Measurements from ENCODE around the gene CHIT1.

The CHIT1 gene

DNA sequence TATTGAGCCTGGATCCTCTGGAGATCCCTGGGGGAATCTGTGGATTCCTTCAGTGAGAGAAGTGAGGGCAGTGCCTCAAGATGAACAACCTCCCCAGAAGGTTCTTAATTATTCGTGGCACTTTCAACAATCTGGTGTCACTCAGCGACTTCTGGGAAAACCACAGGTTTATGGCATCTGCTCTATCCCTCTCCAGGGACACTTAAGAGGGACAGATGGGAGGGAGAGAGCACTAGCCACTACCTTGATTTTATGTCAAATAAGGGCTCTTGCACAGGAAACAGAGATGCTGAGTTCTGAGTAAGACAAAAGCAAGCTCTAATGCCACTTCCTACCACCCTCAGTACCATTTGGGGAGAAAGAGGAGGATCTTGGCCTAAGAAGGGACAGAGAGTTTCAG lies 21.7 kb downstream of the CHIT1 start:
- Histone ChIP-seq H3K14ac (ENCODE audit: low read length) (no peak overlapping the region), H3K79me2 (ENCODE audit: control insufficient read depth, insufficient read depth, low read length, poor library complexity) (no peaks in the 10 kb centered on the region), H3K36me3 (ENCODE audit: control insufficient read depth in 1 of 2, insufficient read depth in 2 of 2, low read length in 2 of 2) (no peaks in the 10 kb centered on the region), H3K4ac (ENCODE audit: low read depth, low read length) (no peak overlapping the region), H2BK12ac (ENCODE audit: low read length) (no peak overlapping the region), H4K12ac (ENCODE audit: low read depth, low read length) (no peak overlapping the region), H3K4me2 (ENCODE audit: low read length) (no peak overlapping the region), H3K79me1 (ENCODE audit: low read length) (no peaks in the 10 kb centered on the region), H3K27ac (ENCODE audit: low read depth, low read length) (no peak overlapping the region), H3K27me3 (ENCODE audit: insufficient read depth, low read length) (no peaks in the 10 kb centered on the region), H4K91ac (ENCODE audit: low read depth, low read length) (no peak overlapping the region), H4K8ac (ENCODE audit: low read depth, low read length) (no peak overlapping the region), H2AK5ac (ENCODE audit: low read length) (no peak overlapping the region), H2BK120ac (ENCODE audit: insufficient read depth, low read length, poor library complexity) (no peak overlapping the region), H3K9ac (ENCODE audit: low read length) (no peak overlapping the region), H2BK5ac (ENCODE audit: low read depth, low read length, poor library complexity) (no peak overlapping the region), H3K18ac (ENCODE audit: low read length) (no peak overlapping the region), H3K4me1 (ENCODE audit: control insufficient read depth in 1 of 2, insufficient read depth in 2 of 2, low read length in 2 of 2) (peaks cover 0 to 5% of the 10 kb centered on the region in 2 experiments), H3K4me3 (ENCODE audit: low read depth, low read length) (no peak overlapping the region), H3K9me3 (ENCODE audit: insufficient read depth, low read depth, low read length) (peaks cover 3% of the 10 kb centered on the region), H3K23ac (ENCODE audit: low read length) (no peak overlapping the region), H2AFZ (ENCODE audit: insufficient read depth, low read length, poor library complexity) (no peak overlapping the region)
- no CpG with 5 or more reads among the region's 2 CpGs for WGBS (ENCODE audit: extremely low coverage, insufficient coverage, insufficient read length)
- DNase-seq, result no peak

DNA sequence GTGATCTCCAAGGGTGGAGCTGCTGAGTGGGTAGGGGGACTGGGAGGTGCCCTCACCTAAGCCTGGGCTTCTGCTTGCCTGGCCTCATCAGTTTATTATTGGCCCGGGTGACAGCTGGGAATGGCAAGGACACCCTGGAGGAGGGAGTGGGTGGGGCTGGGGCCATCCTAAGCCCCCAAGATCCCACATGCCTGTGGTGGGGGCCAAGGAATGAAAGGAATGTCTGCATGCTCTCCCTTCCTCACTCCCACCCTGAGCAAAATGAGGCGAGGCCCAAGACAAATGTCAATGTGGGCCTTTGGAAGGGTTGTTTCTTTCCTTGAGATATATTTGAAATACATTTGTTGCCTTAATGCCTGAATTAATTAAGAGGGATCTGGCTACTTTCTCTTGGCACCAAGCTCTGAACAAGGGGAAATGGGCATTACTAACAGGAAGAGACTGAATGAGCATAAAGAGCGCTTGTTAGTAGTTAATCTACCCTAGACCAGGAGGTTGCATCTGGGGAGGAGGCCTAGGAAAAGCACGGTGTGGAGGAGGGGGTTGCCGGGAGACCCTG lies 23.3 kb downstream of the CHIT1 start:
- no peaks in the 10 kb centered on the region for H3K79me2 ChIP-seq (ENCODE audit: control insufficient read depth, insufficient read depth, low read length, poor library complexity)
- H3K27ac ChIP-seq (ENCODE audit: low read depth, low read length), result no peak overlapping the region
- no peak overlapping the region for H4K12ac ChIP-seq (ENCODE audit: low read depth, low read length)
- no peak overlapping the region for H2BK5ac ChIP-seq (ENCODE audit: low read depth, low read length, poor library complexity)
- no peaks in the 10 kb centered on the region for H3K27me3 ChIP-seq (ENCODE audit: insufficient read depth, low read length)
- H3K79me1 ChIP-seq (ENCODE audit: low read length), result no peaks in the 10 kb centered on the region
- no peak overlapping the region for H3K14ac ChIP-seq (ENCODE audit: low read length)
- H3K9me3 ChIP-seq (ENCODE audit: insufficient read depth, low read depth, low read length), result peaks cover 3% of the 10 kb centered on the region
- no peak for DNase-seq
- H2BK12ac ChIP-seq (ENCODE audit: low read length), result no peak overlapping the region
- no peak overlapping the region for H4K91ac ChIP-seq (ENCODE audit: low read depth, low read length)
- H3K18ac ChIP-seq (ENCODE audit: low read length), result no peak overlapping the region
- no CpG with 5 or more reads among the region's 5 CpGs for WGBS (ENCODE audit: extremely low coverage, insufficient coverage, insufficient read length)
- H2BK120ac ChIP-seq (ENCODE audit: insufficient read depth, low read length, poor library complexity), result no peak overlapping the region
- H4K8ac ChIP-seq (ENCODE audit: low read depth, low read length), result no peak overlapping the region
- H2AK5ac ChIP-seq (ENCODE audit: low read length), result no peak overlapping the region
- H3K36me3 ChIP-seq (ENCODE audit: control insufficient read depth in 1 of 2, insufficient read depth in 2 of 2, low read length in 2 of 2), result no peaks in the 10 kb centered on the region
- no peak overlapping the region for H2AFZ ChIP-seq (ENCODE audit: insufficient read depth, low read length, poor library complexity)
- no peak overlapping the region for H3K23ac ChIP-seq (ENCODE audit: low read length)
- H3K9ac ChIP-seq (ENCODE audit: low read length), result no peak overlapping the region
- no peak overlapping the region for H3K4me3 ChIP-seq (ENCODE audit: low read depth, low read length)
- no peak overlapping the region for H3K4ac ChIP-seq (ENCODE audit: low read depth, low read length)
- H3K4me2 ChIP-seq (ENCODE audit: low read length), result no peak overlapping the region
- H3K4me1 ChIP-seq (ENCODE audit: control insufficient read depth in 1 of 2, insufficient read depth in 2 of 2, low read length in 2 of 2), result peaks cover 0 to 5% of the 10 kb centered on the region in 2 experiments

DNA sequence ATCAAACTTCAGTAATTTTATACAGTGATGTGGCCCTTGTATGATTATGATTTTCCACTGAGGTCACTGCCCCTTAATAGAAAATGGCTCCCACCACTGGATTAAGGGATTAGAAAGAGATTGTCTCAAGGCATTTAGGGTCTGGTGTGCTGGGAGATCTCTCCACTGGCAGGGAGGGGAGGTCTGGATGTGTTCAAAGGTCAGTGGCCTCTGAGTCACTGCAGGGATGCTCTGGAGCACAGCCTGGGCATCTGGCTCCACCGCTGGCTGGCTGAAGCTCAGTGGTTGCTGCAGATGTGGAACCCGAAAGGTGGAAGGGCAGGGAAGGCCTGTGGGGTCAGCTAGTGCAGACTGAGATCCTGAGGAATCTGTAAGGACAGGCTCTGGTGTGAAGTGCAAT lies 24.7 kb downstream of the CHIT1 start:
- H3K79me2 ChIP-seq (ENCODE audit: control insufficient read depth, insufficient read depth, low read length, poor library complexity), result no peaks in the 10 kb centered on the region
- no peaks in the 10 kb centered on the region for H3K27me3 ChIP-seq (ENCODE audit: insufficient read depth, low read length)
- WGBS (ENCODE audit: extremely low coverage, insufficient coverage, insufficient read length), result no CpG with 5 or more reads among the region's 2 CpGs

DNA sequence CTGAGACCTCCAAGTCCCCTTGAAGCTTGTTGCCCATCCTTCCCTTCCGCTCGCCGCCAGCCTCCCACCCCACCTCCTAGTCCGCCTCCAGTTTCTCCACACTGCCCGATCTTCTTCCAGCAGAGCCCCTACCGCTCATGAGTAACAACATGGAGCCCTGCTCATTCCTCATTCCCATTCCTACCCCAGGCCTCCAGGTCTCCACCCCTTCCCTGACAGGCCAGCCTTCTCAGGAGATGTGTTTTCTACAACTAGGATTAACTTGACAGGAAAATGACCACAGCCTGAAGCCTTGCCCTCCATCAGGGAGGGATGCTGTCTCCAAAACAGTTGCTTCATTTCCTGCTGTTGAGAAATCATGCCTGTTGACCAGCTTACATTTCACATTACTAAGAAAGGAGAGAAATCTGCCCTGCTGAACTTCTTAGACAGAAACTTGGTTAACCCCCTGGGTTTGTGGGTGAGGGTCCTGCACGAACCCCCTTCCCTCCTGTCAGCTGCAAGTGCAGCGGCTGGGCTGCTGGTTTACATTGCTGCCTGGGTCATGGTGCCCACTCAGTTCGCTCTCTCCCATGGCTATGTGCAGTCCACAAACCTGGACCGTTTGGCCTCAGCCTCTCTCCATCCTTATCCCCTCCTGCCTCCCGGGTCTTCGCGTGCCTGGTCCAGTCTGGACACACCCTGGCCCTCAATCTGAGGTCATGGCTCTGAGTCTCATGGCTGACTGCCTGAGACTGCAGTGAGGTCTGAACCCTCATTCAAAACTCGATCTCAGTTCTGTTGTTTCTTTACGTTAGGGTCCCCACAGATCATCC lies 26.8 kb downstream of the CHIT1 start:
- H2BK12ac ChIP-seq (ENCODE audit: low read length), result no peak overlapping the region
- H4K12ac ChIP-seq (ENCODE audit: low read depth, low read length), result no peak overlapping the region
- H3K36me3 ChIP-seq (ENCODE audit: control insufficient read depth in 1 of 2, insufficient read depth in 2 of 2, low read length in 2 of 2), result no peaks in the 10 kb centered on the region
- H3K4me3 ChIP-seq (ENCODE audit: low read depth, low read length), result no peak overlapping the region
- H4K8ac ChIP-seq (ENCODE audit: low read depth, low read length), result no peak overlapping the region
- WGBS (ENCODE audit: extremely low coverage, insufficient coverage, insufficient read length), result no CpG with 5 or more reads among the region's 15 CpGs
- no peak overlapping the region for H3K27ac ChIP-seq (ENCODE audit: low read depth, low read length)
- no peak for DNase-seq
- no peak overlapping the region for H3K18ac ChIP-seq (ENCODE audit: low read length)
- H2BK5ac ChIP-seq (ENCODE audit: low read depth, low read length, poor library complexity), result no peak overlapping the region
- H3K14ac ChIP-seq (ENCODE audit: low read length), result no peak overlapping the region
- H2AFZ ChIP-seq (ENCODE audit: insufficient read depth, low read length, poor library complexity), result no peak overlapping the region
- no peak overlapping the region for H3K23ac ChIP-seq (ENCODE audit: low read length)
- H3K9me3 ChIP-seq (ENCODE audit: insufficient read depth, low read depth, low read length), result peaks cover 3% of the 10 kb centered on the region
- H2BK120ac ChIP-seq (ENCODE audit: insufficient read depth, low read length, poor library complexity), result no peak overlapping the region
- no peak overlapping the region for H3K4me2 ChIP-seq (ENCODE audit: low read length)
- H3K4me1 ChIP-seq (ENCODE audit: control insufficient read depth in 1 of 2, insufficient read depth in 2 of 2, low read length in 2 of 2), result peaks cover 3 to 10% of the 10 kb centered on the region in 2 experiments
- H3K9ac ChIP-seq (ENCODE audit: low read length), result no peak overlapping the region
- H3K79me1 ChIP-seq (ENCODE audit: low read length), result no peaks in the 10 kb centered on the region
- no peaks in the 10 kb centered on the region for H3K79me2 ChIP-seq (ENCODE audit: control insufficient read depth, insufficient read depth, low read length, poor library complexity)
- H3K4ac ChIP-seq (ENCODE audit: low read depth, low read length), result no peak overlapping the region
- H4K91ac ChIP-seq (ENCODE audit: low read depth, low read length), result no peak overlapping the region
- H3K27me3 ChIP-seq (ENCODE audit: insufficient read depth, low read length), result no peaks in the 10 kb centered on the region
- H2AK5ac ChIP-seq (ENCODE audit: low read length), result no peak overlapping the region

More for the DNA sequence above, 24.7 kb downstream of the CHIT1 start:
- Histone ChIP-seq H3K79me1 (ENCODE audit: low read length) (no peaks in the 10 kb centered on the region), H4K12ac (ENCODE audit: low read depth, low read length) (no peak overlapping the region), H2AFZ (ENCODE audit: insufficient read depth, low read length, poor library complexity) (no peak overlapping the region), H3K4me2 (ENCODE audit: low read length) (no peak overlapping the region), H3K27ac (ENCODE audit: low read depth, low read length) (no peak overlapping the region), H2BK120ac (ENCODE audit: insufficient read depth, low read length, poor library complexity) (no peak overlapping the region), H3K18ac (ENCODE audit: low read length) (no peak overlapping the region), H2AK5ac (ENCODE audit: low read length) (no peak overlapping the region), H3K4me1 (ENCODE audit: control insufficient read depth in 1 of 2, insufficient read depth in 2 of 2, low read length in 2 of 2) (peaks cover 0 to 5% of the 10 kb centered on the region in 2 experiments), H4K91ac (ENCODE audit: low read depth, low read length) (no peak overlapping the region), H2BK12ac (ENCODE audit: low read length) (no peak overlapping the region), H3K14ac (ENCODE audit: low read length) (no peak overlapping the region), H3K9me3 (ENCODE audit: insufficient read depth, low read depth, low read length) (peaks cover 3% of the 10 kb centered on the region), H3K36me3 (ENCODE audit: control insufficient read depth in 1 of 2, insufficient read depth in 2 of 2, low read length in 2 of 2) (no peaks in the 10 kb centered on the region), H3K23ac (ENCODE audit: low read length) (no peak overlapping the region), H3K9ac (ENCODE audit: low read length) (no peak overlapping the region), H3K4ac (ENCODE audit: low read depth, low read length) (no peak overlapping the region), H4K8ac (ENCODE audit: low read depth, low read length) (no peak overlapping the region), H2BK5ac (ENCODE audit: low read depth, low read length, poor library complexity) (no peak overlapping the region), H3K4me3 (ENCODE audit: low read depth, low read length) (no peak overlapping the region)
- DNase-seq, result no peak
